ENCODE results near the gene HBP1. TPM values are rescaled to one million over a fixed set of nuclear protein-coding genes. Genes with fewer than 3 reads are reported as not detected.
A peak's percentile ranks its signal among the peaks of the same experiment; 100 is the strongest.

Gene HBP1
- total RNA-seq, 2 donors from 2014 or later: 51.8 to 69.8 TPM

DNA sequence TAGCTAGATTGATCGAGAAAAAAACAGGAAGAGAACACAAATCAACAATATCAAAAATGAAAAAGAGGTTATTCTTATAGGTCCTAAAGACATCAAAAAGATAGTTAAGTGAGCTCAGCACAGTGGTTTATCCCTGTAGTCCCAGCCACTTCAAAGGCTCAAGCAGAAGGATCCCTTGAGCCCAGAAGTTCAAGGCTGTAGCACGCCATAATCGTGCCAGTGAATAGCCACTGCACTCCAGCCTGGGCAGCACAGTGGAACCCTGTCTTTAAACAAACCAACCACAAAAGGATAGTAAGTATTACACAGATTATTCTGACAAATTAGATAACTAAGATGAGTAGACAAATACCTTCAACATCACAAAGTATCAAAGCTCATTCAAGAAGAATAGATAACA lies 83.2 kb downstream of the HBP1 start:
- Histone ChIP-seq H3K36me3 (peaks cover 8% of the 10 kb centered on the region), H3K4me1 (peaks cover 0 to 14% of the 10 kb centered on the region in 2 donors), H3K27me3 (no peaks in the 10 kb centered on the region), H3K9me3 (no peaks in the 10 kb centered on the region), H3K27ac (peak overlapping the region in 1 of 2 donors; percentile 4), H3K4me3 (no peak overlapping the region)
- TF ChIP-seq, protein P1, sequence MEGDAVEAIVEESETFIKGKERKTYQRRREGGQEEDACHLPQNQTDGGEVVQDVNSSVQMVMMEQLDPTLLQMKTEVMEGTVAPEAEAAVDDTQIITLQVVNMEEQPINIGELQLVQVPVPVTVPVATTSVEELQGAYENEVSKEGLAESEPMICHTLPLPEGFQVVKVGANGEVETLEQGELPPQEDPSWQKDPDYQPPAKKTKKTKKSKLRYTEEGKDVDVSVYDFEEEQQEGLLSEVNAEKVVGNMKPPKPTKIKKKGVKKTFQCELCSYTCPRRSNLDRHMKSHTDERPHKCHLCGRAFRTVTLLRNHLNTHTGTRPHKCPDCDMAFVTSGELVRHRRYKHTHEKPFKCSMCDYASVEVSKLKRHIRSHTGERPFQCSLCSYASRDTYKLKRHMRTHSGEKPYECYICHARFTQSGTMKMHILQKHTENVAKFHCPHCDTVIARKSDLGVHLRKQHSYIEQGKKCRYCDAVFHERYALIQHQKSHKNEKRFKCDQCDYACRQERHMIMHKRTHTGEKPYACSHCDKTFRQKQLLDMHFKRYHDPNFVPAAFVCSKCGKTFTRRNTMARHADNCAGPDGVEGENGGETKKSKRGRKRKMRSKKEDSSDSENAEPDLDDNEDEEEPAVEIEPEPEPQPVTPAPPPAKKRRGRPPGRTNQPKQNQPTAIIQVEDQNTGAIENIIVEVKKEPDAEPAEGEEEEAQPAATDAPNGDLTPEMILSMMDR (IDR thresholded peaks at IDR 0.05): no peak
- no peak for DNase-seq (ENCODE audit: low spot score)

Other genes with a start within 250 kb of the HBP1 start
- gene PRKAR2B, start 124.3 kb upstream of the HBP1 start, total RNA-seq: 10 to 100 TPM; 30.1 to 30.4 TPM

Measured in right atrium auricular region (tissue), 2 donors.